ENCODE data around the gene DNAJC8.

DNA sequence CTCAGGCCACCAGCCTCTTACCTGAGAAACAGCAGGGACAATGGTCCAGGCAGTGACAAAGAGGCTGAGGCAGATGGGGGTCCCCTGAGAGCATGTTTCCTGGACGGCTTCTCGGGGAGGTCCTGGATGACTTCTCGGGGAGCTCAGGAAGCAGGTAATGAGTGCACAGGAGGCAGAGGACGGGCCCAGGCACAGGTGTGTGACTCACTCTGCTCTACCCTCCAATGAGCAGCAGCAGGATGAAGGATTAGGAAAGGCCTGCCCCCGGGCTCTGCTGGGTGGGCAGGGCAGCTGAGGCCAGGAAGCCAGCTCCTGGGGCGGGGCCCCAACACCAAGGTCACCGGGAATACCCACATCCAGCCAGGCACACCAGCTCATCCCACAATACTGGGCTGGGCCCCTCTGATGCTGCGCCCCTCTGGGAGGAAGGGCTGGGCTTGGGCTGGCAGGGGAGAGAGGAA lies 39.1 kb downstream of the DNAJC8 start:
- no peak for TF ChIP-seq ZBTB7A (IDR thresholded peaks at IDR 0.05; ENCODE audit: low read depth)
- TF ChIP-seq FOXM1 (IDR thresholded peaks at IDR 0.05; ENCODE audit: borderline replicate concordance, low read depth): no peak
- TF ChIP-seq EGR1 (IDR thresholded peaks at IDR 0.05): no peak
- TF ChIP-seq EP300 (IDR thresholded peaks at IDR 0.05; ENCODE audit: borderline replicate concordance): no peak
- TF ChIP-seq RAD21 (IDR thresholded peaks at IDR 0.05; ENCODE audit: low read depth): no peak
- TF ChIP-seq, protein P1, sequence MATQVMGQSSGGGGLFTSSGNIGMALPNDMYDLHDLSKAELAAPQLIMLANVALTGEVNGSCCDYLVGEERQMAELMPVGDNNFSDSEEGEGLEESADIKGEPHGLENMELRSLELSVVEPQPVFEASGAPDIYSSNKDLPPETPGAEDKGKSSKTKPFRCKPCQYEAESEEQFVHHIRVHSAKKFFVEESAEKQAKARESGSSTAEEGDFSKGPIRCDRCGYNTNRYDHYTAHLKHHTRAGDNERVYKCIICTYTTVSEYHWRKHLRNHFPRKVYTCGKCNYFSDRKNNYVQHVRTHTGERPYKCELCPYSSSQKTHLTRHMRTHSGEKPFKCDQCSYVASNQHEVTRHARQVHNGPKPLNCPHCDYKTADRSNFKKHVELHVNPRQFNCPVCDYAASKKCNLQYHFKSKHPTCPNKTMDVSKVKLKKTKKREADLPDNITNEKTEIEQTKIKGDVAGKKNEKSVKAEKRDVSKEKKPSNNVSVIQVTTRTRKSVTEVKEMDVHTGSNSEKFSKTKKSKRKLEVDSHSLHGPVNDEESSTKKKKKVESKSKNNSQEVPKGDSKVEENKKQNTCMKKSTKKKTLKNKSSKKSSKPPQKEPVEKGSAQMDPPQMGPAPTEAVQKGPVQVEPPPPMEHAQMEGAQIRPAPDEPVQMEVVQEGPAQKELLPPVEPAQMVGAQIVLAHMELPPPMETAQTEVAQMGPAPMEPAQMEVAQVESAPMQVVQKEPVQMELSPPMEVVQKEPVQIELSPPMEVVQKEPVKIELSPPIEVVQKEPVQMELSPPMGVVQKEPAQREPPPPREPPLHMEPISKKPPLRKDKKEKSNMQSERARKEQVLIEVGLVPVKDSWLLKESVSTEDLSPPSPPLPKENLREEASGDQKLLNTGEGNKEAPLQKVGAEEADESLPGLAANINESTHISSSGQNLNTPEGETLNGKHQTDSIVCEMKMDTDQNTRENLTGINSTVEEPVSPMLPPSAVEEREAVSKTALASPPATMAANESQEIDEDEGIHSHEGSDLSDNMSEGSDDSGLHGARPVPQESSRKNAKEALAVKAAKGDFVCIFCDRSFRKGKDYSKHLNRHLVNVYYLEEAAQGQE (IDR thresholded peaks at IDR 0.05; ENCODE audit: low read depth): no peak
- TF ChIP-seq CEBPB (IDR thresholded peaks at IDR 0.05): no peak
- TF ChIP-seq YY1 (IDR thresholded peaks at IDR 0.05; ENCODE audit: low read depth): no peak
- no peak for TF ChIP-seq TAF1 (IDR thresholded peaks at IDR 0.05; ENCODE audit: low read depth)
- TF ChIP-seq CREB1 (IDR thresholded peaks at IDR 0.05; ENCODE audit: low read depth): no peak
- no peak for TF ChIP-seq TCF12 (IDR thresholded peaks at IDR 0.05; ENCODE audit: low read depth)
- TF ChIP-seq, protein P2, sequence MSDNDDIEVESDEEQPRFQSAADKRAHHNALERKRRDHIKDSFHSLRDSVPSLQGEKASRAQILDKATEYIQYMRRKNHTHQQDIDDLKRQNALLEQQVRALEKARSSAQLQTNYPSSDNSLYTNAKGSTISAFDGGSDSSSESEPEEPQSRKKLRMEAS (IDR thresholded peaks at IDR 0.05): no peak
